ENCODE measurements around the gene ABAT.

Gene ABAT

DNA sequence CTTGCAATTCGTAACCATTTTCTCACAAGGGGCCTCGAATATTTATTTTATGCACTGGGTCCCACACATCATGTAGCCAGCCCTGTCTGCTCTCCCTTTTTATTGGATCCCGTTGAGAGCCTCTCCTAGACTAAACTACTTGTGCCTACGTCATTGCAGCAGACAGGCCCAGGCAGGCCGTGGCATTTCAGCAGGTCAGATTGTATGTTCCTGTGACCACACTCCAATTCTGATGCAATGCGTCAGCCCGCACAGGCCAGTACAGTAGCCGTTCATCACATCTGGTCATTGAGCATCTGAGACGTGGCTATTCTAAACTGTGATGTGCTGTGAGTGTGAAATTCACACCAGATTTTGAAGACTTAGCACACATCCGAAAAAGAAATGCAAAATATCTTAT lies 42.2 kb downstream of the ABAT start:
- TF ChIP-seq, protein P1, sequence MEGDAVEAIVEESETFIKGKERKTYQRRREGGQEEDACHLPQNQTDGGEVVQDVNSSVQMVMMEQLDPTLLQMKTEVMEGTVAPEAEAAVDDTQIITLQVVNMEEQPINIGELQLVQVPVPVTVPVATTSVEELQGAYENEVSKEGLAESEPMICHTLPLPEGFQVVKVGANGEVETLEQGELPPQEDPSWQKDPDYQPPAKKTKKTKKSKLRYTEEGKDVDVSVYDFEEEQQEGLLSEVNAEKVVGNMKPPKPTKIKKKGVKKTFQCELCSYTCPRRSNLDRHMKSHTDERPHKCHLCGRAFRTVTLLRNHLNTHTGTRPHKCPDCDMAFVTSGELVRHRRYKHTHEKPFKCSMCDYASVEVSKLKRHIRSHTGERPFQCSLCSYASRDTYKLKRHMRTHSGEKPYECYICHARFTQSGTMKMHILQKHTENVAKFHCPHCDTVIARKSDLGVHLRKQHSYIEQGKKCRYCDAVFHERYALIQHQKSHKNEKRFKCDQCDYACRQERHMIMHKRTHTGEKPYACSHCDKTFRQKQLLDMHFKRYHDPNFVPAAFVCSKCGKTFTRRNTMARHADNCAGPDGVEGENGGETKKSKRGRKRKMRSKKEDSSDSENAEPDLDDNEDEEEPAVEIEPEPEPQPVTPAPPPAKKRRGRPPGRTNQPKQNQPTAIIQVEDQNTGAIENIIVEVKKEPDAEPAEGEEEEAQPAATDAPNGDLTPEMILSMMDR (IDR thresholded peaks at IDR 0.05): no peak

DNA sequence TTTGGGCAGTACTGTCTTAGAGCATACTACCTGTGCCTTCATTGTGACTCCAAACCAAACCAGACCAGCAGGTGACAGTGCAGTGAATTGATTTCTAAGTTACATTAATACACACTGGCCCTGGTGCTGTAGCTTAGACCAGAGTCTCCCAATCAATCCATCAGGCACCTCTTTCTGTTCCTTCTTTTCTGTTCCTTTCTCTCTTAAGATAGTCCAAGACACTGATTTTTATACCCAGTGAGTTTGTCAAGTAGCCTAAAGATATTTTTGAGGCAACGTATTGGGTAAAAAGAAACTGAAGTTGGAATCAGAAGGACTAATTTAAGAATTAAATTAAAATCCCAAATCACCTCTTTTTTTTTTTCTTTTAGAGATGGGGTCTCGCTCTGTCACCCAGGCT lies 43.1 kb downstream of the ABAT start:
- TF ChIP-seq, protein P1 (IDR thresholded peaks at IDR 0.05): no peak

DNA sequence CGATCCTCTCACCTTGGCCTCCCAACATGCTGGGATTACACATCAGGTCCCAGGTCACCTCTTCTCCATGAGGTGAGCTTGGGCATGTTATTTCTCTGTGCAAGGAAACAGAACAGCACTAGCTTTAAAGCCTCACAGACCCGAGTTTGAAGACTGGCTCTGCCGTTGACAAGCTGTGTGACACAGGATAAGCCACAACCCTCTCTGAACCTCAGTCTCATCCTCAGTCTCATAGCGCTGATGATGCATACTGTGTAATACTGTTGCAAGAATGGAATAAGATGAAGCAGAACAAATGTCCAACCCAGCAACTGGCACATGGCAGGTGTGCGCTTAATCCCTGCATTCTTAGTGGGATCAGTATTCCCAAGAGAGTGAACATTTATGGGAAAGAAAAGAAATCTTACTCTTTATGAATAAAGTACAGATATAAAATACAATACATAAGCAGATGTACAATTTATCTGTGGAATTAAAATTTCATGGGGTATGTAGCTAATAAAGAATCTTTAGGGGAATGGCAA lies 43.5 kb downstream of the ABAT start:
- TF ChIP-seq, protein P1 (IDR thresholded peaks at IDR 0.05): no peak

DNA sequence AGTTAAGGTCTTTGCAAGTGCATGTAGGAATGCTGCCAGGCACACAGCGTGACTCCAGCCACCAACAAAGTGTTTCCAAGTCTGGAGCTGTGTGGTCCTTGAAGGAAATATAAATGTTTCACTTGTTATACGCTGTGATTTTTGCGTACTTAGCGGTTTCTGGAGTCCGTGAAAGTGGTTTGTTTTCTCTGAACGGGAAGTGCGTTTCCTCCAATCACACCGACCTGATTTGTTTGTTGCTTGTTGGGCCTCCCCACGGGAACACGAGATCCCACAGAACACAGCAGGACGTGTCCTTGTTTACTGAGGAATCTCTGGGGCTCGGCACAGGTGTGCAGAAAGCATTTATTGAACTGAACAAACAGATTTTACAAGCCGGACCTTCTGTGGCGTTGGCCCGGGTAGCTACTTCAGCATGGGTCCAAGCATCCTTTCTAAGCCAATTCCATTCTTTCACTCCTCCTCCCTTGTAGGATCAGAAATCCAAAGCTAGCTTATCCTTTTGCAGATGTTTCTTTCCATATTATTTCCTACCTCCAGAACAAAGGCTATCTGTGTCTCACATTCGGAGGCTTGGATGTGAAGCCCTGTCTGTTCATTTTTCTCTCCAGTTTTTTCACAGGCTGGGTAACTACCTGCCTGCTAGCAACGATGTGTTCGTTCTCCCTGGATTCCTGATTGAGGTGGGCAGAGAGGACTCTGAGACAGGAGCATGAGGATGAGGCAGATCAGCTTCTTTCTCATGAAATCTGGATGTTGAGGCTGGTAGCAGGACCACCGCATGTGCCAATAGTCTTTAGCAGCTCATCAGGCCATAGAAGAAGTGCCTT lies 44.6 kb downstream of the ABAT start:
- TF ChIP-seq, protein P1 (IDR thresholded peaks at IDR 0.05): no peak

DNA sequence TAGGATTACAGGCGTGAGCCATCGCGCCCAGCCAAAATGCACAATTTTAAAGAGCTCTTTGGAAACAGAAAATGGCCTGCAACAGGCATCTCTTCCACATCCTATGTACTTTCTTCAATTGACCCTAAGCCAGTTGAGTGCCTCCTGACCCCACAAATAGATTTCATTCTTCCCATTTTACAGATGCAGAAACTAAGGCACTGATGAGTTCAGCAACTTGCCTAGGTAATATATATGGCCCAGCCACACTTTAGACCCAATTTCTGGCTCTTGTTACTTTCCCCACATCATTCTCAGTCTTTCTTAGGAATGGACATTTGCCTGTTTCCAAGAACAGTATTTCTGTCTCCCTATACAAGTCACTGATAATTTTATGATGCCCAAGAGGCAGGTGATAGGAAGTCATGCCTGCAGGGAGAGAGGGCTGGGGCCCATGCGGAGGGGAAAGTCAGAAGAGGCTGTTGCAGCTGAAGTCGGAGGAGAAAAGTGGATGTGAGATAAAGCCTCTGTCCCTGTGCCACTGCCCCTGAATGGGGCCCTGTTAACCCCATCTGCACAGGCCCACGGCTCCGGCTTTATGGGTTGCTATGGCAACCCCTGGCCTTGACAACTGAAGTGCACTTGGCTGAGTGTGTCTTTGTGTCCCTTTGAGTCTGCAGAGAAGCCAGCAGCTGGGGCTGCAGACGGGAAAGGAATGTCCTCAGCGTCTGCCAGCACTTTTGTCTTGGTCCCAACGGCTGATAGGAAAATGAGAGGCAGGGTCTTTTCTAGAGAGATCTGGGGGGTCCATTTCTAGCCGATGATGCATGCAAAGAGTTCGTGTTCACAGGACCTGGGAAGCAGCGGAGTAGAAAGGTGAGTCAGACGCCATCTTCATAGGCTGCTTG lies 45.9 kb downstream of the ABAT start:
- TF ChIP-seq, protein P1 (IDR thresholded peaks at IDR 0.05): no peak

DNA sequence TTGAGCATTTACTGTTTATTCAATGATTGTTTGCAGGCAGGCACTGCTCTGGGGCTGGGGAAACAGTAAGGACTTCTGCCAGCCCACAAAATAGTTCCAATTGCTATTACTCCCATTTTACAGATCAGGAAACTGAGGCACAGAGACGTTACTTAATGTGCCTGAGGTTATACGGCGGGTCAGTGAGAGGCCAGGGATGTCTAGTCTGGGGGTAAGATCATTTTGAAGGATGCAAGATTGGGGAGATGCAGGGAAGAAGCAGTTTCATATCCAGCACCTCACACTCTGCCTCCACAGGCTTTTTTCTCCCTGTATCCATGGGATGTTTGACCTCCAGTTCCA lies 46.5 kb downstream of the ABAT start:
- TF ChIP-seq, protein P1 (IDR thresholded peaks at IDR 0.05): no peak

DNA sequence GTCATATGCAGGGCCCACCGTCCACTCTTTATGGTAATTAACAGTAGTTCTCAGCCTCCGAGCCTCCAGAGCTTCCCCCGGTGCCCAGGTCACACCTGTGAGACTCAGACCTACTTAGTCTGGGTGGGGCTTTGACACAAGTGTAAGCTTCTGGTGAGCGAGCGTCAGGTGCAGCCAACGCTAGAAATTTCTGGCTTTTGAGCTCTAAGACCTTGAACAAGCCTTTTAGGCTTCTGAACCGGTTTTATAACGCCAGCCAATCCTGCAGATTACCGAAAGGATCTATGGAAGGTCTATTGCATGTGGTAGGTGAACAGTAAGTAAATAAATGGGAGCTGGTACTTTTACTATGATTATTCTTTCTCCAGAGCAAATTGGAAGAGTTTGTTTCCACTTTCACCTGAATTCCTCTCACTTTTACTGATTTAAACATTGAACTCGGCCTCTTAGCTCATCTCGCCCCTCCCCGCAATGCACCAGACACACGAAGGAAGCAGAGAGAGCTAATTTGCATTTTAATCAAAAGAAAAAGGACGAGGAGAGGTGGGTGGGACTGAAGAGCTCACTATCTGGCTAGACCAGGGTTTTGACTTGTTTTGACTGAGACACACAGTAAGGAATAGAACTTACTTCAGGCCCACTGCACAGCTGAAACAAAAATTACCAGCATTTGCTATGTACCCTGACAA lies 47.1 kb downstream of the ABAT start:
- TF ChIP-seq, protein P1 (IDR thresholded peaks at IDR 0.05): no peak
